ENCODE data around the gene RBBP7.
"Not testable (repeated sequence)": the region's sequence is repeated elsewhere in the genome, so short reads cannot be mapped to it uniquely, and the experiment has no call there.

The RBBP7 gene

GRCh38 chrX:16868920-16869319, 1.2 kb downstream of the RBBP7 start:
- DNase-seq (ENCODE audit: low spot score), result no peak
- Histone ChIP-seq H3K27ac (peak overlapping the region; percentile 80 to 91), H3K4me3 (peak overlapping the region; percentile 76)
- TF ChIP-seq, protein P1, sequence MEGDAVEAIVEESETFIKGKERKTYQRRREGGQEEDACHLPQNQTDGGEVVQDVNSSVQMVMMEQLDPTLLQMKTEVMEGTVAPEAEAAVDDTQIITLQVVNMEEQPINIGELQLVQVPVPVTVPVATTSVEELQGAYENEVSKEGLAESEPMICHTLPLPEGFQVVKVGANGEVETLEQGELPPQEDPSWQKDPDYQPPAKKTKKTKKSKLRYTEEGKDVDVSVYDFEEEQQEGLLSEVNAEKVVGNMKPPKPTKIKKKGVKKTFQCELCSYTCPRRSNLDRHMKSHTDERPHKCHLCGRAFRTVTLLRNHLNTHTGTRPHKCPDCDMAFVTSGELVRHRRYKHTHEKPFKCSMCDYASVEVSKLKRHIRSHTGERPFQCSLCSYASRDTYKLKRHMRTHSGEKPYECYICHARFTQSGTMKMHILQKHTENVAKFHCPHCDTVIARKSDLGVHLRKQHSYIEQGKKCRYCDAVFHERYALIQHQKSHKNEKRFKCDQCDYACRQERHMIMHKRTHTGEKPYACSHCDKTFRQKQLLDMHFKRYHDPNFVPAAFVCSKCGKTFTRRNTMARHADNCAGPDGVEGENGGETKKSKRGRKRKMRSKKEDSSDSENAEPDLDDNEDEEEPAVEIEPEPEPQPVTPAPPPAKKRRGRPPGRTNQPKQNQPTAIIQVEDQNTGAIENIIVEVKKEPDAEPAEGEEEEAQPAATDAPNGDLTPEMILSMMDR (IDR thresholded peaks at IDR 0.05), result no peak

DNA sequence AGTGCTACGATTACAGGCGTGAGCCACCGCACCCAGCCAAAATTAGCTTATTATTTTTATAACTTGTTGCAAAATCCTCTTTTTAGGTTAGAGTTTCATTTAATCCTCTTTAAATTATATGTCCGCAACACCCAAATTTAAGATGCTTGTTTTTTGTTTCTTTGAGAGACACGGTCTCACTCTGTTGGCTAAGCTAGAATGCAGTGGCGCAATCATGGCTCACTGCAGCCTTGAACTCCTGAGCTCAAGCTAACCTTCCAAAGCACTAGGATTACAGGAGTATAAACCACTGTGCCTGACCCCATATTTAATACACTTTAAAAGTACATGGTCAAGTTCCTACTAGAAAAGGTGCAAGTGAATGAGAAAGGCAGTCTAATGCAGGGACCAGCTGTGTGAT, 2.2 kb downstream of the RBBP7 start:
- H3K27ac ChIP-seq, result no peak overlapping the region
- peak overlapping the region; percentile 76 for H3K4me3 ChIP-seq
- no peak for DNase-seq (ENCODE audit: low spot score)
- TF ChIP-seq, protein P1 (IDR thresholded peaks at IDR 0.05), result no peak

DNA sequence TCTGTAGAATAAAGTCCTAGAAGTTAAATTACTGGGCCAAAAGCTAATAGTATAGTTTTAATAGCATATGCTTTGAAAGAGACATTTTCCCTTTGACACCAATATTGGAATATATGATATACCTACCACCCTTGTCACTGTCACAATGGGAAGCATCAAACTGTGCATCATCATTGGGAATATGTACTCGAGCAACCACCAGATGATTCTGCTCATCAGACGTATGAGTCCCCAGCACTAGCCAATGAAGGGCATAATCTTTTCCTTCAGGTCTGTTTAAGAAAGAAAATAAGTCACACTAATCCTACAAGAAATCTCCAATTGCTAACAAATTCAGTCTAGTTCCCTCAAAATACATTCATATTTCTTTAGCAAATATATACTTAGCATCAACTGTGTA, 7.3 kb downstream of the RBBP7 start:
- H3K27ac ChIP-seq, result no peak overlapping the region
- TF ChIP-seq, protein P1 (IDR thresholded peaks at IDR 0.05), result no peak
- H3K4me3 ChIP-seq, result no peak overlapping the region
- DNase-seq (ENCODE audit: low spot score), result no peak

DNA sequence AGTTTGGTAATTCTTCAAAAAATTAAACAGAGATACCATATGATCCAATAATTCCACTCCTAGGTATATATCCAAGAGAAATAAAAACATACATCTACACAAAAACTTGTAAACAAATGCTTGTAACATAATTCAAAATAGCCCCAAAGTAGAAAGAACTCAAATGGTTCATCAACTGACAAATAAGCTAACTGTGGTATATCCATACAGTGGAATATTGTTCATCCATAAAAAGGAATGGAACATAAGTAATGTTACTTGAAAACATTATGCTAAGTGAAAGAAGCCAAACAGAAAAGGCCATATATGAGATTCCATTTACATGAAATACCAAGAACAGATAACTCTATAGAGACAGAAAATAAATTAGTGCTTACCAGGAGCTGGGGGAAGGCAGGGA, 13.4 kb downstream of the RBBP7 start:
- H3K4me3 ChIP-seq, result no peak overlapping the region
- TF ChIP-seq, protein P1 (IDR thresholded peaks at IDR 0.05), result no peak
- no peak for DNase-seq (ENCODE audit: low spot score)
- no peak overlapping the region for H3K27ac ChIP-seq

- not testable (repeated sequence) for H3K27ac ChIP-seq; DNase-seq (ENCODE audit: low spot score); H3K4me3 ChIP-seq
These were observed 14.1 kb downstream of the RBBP7 start for GRCh38 chrX:16856076-16856404.

DNA sequence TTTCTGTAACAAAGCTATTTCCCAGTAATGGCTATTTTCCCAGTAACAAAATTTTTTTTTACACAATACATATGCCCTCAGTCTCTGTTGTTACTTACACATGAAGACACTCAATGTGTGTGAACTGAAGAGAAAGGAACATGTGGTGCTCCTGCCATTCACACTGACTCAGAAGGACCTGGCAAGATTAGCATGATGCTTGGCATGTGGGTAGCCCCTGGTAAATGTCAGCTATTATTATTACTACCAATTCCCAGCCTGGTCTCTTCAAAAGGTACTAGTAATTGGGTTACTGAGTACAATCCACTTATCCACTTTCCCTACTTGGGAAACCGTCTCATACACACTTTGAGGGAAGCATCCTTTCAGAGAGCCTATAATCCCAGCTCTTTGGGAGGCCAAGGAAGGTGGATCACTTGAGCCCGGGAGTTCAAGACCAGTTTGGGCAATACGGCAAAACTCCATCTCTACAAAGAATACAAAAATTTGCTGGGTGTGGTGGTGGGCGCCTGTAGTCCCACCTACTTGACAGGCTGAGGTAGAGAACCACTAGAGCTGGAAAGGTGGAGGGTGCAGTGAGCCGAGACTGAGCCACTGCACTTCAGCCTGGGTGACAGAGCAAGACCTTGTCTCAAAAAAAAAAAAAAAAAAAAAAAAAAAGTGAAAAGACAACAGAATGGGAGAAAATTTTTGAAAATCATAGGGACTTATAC, 14.6 kb downstream of the RBBP7 start:
- Histone ChIP-seq H3K4me3 (no peak overlapping the region), H3K27ac (no peak overlapping the region)
- DNase-seq (ENCODE audit: low spot score), result no peak
- TF ChIP-seq, protein P1 (IDR thresholded peaks at IDR 0.05), result no peak

DNA sequence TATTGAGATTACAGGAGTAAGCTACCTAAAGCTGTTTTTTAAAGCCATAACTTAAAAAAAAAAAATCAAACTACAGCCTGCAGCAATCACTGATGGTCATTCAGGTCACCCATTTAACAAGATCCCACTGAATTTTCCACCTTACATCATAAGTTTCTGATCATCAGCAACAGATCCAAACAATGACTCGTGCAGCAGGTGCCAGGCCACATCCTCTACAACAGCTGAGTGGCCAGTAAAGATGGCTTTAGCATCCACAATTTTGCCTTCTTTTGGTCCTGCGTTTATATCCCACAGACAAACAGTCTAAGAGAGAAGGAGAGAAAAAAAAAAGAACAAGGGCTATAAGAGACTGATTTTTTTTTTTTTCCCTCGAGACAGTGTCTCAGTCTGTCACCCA, 16.6 kb downstream of the RBBP7 start:
- TF ChIP-seq, protein P1 (IDR thresholded peaks at IDR 0.05), result no peak
- Histone ChIP-seq H3K27ac (no peak overlapping the region), H3K4me3 (no peak overlapping the region)
- DNase-seq (ENCODE audit: low spot score), result no peak

All from coronary artery (tissue), 2 donors.